Measurements from ENCODE around the gene ZNF688. TPM values are rescaled to one million over a fixed set of nuclear protein-coding genes. Genes with fewer than 3 reads are reported as not detected.

Gene ZNF688
- total and polyA plus RNA-seq, 2 of the 13 experiments (the other 11 are each of a cell fraction or from before 2014, with no cell fraction given), result 2.4 to 5.4 TPM

DNA sequence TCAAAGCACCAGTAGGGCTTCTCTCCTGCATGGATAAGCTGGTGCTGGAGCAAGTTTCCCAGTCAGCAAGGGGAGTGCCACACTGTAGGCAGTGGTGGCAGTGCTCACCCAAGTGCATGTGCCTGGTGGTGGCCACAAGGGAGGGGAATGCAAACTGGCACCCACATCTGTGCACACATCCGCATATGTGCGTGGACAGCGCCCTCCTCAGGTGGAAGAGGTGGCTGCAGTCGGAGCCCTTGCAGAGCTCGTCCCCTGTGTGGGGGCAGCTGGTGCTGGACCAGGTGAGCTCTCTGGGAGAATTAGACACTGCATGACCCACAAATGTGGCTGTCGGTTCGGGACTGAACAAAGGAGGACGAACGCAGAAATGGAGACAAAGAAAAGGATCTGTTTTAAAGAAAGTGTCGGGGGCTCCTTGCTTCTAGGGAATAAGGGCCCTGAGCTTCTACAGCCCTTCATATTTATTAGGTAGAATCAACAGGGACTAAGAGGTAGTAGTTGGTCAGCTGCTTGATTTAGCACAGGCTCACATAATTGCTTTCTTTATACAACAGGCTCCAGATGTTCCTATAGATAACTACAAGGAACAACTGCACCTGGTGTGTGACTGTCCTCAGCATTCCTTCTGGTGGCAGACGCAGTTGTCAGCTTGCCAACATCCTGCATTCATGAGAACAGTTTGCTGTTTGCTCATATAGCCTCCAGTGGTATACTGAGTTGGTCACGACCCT, 44.0 kb upstream of the ZNF688 start (continued):
- TF ChIP-seq, protein P1, sequence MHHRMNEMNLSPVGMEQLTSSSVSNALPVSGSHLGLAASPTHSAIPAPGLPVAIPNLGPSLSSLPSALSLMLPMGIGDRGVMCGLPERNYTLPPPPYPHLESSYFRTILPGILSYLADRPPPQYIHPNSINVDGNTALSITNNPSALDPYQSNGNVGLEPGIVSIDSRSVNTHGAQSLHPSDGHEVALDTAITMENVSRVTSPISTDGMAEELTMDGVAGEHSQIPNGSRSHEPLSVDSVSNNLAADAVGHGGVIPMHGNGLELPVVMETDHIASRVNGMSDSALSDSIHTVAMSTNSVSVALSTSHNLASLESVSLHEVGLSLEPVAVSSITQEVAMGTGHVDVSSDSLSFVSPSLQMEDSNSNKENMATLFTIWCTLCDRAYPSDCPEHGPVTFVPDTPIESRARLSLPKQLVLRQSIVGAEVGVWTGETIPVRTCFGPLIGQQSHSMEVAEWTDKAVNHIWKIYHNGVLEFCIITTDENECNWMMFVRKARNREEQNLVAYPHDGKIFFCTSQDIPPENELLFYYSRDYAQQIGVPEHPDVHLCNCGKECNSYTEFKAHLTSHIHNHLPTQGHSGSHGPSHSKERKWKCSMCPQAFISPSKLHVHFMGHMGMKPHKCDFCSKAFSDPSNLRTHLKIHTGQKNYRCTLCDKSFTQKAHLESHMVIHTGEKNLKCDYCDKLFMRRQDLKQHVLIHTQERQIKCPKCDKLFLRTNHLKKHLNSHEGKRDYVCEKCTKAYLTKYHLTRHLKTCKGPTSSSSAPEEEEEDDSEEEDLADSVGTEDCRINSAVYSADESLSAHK (CRISPR knock-in tag; IDR thresholded peaks at IDR 0.05; ENCODE audit: borderline replicate concordance), result no peak
- TF ChIP-seq, protein P2, sequence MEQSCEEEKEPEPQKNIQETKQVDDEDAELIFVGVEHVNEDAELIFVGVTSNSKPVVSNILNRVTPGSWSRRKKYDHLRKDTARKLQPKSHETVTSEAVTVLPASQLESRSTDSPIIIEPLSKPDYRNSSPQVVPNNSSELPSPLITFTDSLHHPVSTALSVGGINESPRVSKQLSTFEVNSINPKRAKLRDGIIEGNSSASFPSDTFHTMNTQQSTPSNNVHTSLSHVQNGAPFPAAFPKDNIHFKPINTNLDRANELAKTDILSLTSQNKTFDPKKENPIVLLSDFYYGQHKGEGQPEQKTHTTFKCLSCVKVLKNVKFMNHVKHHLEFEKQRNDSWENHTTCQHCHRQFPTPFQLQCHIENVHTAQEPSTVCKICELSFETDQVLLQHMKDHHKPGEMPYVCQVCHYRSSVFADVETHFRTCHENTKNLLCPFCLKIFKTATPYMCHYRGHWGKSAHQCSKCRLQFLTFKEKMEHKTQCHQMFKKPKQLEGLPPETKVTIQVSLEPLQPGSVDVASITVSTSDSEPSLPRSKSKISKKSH (CRISPR knock-in tag; IDR thresholded peaks at IDR 0.05; ENCODE audit: borderline replicate concordance), result peak; percentile 90; the same call in 1 of the 2 replicates
- TF ChIP-seq, protein P3, sequence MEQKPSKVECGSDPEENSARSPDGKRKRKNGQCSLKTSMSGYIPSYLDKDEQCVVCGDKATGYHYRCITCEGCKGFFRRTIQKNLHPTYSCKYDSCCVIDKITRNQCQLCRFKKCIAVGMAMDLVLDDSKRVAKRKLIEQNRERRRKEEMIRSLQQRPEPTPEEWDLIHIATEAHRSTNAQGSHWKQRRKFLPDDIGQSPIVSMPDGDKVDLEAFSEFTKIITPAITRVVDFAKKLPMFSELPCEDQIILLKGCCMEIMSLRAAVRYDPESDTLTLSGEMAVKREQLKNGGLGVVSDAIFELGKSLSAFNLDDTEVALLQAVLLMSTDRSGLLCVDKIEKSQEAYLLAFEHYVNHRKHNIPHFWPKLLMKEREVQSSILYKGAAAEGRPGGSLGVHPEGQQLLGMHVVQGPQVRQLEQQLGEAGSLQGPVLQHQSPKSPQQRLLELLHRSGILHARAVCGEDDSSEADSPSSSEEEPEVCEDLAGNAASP (CRISPR knock-in tag; IDR thresholded peaks at IDR 0.05; ENCODE audit: borderline replicate concordance), result 0 out of 2 replicates have a peak, but pooled peaks have one; percentile 30
- no peak for TF ChIP-seq ZNF367 (CRISPR knock-in tag; IDR thresholded peaks at IDR 0.05; ENCODE audit: borderline replicate concordance)
- no peak for TF ChIP-seq ARHGAP35 (CRISPR knock-in tag; IDR thresholded peaks at IDR 0.05; ENCODE audit: borderline replicate concordance)
- peak; percentile 60; the same call in 1 of the 2 replicates for TF ChIP-seq ZNF292 (CRISPR knock-in tag; IDR thresholded peaks at IDR 0.05; ENCODE audit: borderline replicate concordance, low read depth)
- no peak for TF ChIP-seq DR1 (CRISPR knock-in tag; IDR thresholded peaks at IDR 0.05)
- TF ChIP-seq, protein P4, sequence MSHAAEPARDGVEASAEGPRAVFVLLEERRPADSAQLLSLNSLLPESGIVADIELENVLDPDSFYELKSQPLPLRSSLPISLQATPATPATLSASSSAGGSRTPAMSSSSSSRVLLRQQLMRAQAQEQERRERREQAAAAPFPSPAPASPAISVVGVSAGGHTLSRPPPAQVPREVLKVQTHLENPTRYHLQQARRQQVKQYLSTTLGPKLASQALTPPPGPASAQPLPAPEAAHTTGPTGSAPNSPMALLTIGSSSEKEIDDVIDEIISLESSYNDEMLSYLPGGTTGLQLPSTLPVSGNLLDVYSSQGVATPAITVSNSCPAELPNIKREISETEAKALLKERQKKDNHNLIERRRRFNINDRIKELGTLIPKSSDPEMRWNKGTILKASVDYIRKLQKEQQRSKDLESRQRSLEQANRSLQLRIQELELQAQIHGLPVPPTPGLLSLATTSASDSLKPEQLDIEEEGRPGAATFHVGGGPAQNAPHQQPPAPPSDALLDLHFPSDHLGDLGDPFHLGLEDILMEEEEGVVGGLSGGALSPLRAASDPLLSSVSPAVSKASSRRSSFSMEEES (CRISPR knock-in tag; IDR thresholded peaks at IDR 0.05), result peak; percentile 22; the same call in 1 of the 2 replicates
- no peak for TF ChIP-seq ZFP62 (CRISPR knock-in tag; IDR thresholded peaks at IDR 0.05)
- TF ChIP-seq, protein P5, sequence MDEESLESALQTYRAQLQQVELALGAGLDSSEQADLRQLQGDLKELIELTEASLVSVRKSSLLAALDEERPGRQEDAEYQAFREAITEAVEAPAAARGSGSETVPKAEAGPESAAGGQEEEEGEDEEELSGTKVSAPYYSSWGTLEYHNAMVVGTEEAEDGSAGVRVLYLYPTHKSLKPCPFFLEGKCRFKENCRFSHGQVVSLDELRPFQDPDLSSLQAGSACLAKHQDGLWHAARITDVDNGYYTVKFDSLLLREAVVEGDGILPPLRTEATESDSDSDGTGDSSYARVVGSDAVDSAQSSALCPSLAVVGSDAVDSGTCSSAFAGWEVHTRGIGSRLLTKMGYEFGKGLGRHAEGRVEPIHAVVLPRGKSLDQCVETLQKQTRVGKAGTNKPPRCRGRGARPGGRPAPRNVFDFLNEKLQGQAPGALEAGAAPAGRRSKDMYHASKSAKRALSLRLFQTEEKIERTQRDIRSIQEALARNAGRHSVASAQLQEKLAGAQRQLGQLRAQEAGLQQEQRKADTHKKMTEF (CRISPR knock-in tag; IDR thresholded peaks at IDR 0.05), result peak; percentile 55; the same call in 1 of the 2 replicates
- no peak for TF ChIP-seq MTA3 (CRISPR knock-in tag; IDR thresholded peaks at IDR 0.05)
- TF ChIP-seq SNAPC2 (CRISPR knock-in tag; IDR thresholded peaks at IDR 0.05), result 0 out of 2 replicates have a peak, but pooled peaks have one; percentile 51
- TF ChIP-seq ZNF496 (CRISPR knock-in tag; IDR thresholded peaks at IDR 0.05; ENCODE audit: insufficient replicate concordance), result no peak
- 0 out of 2 replicates have a peak, but pooled peaks have one; percentile 20 for TF ChIP-seq ZNF143 (CRISPR knock-in tag; IDR thresholded peaks at IDR 0.05)
- TF ChIP-seq, protein P6, sequence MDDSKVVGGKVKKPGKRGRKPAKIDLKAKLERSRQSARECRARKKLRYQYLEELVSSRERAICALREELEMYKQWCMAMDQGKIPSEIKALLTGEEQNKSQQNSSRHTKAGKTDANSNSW (CRISPR knock-in tag; IDR thresholded peaks at IDR 0.05; ENCODE audit: borderline replicate concordance), result no peak
- peak; percentile 60; the same call in 1 of the 2 replicates for TF ChIP-seq SALL1 (CRISPR knock-in tag; IDR thresholded peaks at IDR 0.05)
- TF ChIP-seq HNRNPL (IDR thresholded peaks at IDR 0.05; ENCODE audit: low read depth, low read length), result peak; percentile 96
- no peak for TF ChIP-seq HMG20B (CRISPR knock-in tag; conservative IDR thresholded peaks at IDR 0.05)

All from HepG2 (cell line).